Upper lobe of left lung (tissue), 4 donors: ENCODE measurements around the gene LEMD1.

Experiments used
- EP300 ChIP-seq, 4 donors: sonication (generic); formaldehyde crosslinking; IDR thresholded peaks; one replicate each; pipeline ENCODE4 v1.5.1; 2017; ENCODE audit warnings: antibody characterized with exemption in 4 of 4, control low read depth in 2 of 4
- POLR2A ChIP-seq, 4 donors: fragments of 450-650 bp; IDR thresholded peaks; one replicate each; pipeline ENCODE4 v1.5.1; 2016 to 2017; ENCODE audit warnings: antibody characterized with exemption in 4 of 4, mild to moderate bottlenecking in 2 of 4
- POLR2AphosphoS5 ChIP-seq, 2 donors: sonication (generic); formaldehyde crosslinking; IDR thresholded peaks; one replicate each; pipeline ENCODE4 v1.5.1; 2017; ENCODE audit warnings: antibody characterized with exemption in 2 of 2
- TF ChIP-seq, protein P1 (sequence below), 6 experiments: fragments of 450-650 bp in 4 of 6; fragments of 200-600 bp in 2 of 6; sonication (generic) in 2 of 6; IDR thresholded peaks; one replicate each; pipeline ENCODE4 v1.5.1; 2016 to 2019; ENCODE audit warnings: antibody characterized with exemption in 6 of 6

DNA sequence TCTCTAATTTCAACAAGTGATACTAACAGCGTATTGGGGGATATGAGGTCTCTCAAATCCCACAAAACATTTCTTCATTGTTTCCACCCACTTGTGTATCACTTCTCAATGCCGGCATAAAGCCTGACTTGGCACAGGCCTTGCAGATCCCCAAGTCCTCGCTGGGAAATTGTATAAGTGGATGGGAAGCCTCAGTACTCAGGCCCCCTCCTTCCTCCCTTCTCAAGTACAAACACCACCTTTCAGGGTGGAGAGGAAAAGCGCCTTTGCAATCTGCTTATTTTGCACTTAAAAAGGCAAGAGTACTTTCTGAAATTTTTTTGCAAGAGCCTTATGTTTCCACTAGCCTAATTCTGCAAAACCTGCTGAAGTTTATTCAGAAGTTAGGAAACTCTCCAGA lies 39.3 kb downstream of the LEMD1 start:
- TF ChIP-seq, protein P1, sequence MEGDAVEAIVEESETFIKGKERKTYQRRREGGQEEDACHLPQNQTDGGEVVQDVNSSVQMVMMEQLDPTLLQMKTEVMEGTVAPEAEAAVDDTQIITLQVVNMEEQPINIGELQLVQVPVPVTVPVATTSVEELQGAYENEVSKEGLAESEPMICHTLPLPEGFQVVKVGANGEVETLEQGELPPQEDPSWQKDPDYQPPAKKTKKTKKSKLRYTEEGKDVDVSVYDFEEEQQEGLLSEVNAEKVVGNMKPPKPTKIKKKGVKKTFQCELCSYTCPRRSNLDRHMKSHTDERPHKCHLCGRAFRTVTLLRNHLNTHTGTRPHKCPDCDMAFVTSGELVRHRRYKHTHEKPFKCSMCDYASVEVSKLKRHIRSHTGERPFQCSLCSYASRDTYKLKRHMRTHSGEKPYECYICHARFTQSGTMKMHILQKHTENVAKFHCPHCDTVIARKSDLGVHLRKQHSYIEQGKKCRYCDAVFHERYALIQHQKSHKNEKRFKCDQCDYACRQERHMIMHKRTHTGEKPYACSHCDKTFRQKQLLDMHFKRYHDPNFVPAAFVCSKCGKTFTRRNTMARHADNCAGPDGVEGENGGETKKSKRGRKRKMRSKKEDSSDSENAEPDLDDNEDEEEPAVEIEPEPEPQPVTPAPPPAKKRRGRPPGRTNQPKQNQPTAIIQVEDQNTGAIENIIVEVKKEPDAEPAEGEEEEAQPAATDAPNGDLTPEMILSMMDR (IDR thresholded peaks at IDR 0.05) = no peak
- TF ChIP-seq POLR2AphosphoS5 (IDR thresholded peaks at IDR 0.05) = no peak
- TF ChIP-seq EP300 (IDR thresholded peaks at IDR 0.05) = no peak
- TF ChIP-seq POLR2A (IDR thresholded peaks at IDR 0.05) = no peak
